GM21515 (cell line): ENCODE results near the gene EHD3.

Experiments used
- ATAC-seq: cut with Tn5 transposase; IDR thresholded peaks from one replicate; pipeline ENCODE4 v1.9.1; 2021; ENCODE audit not compliant: unreplicated experiment

EHD3 gene

GRCh38 chr2:31235504-31235902 is 1.6 kb downstream of the EHD3 start:
- no peak for ATAC-seq

GRCh38 chr2:31236433-31237205 is 2.7 kb downstream of the EHD3 start:
- ATAC-seq: no peak

- ATAC-seq: no peak
Measured at GRCh38 chr2:31237348-31238017, 3.5 kb downstream of the EHD3 start.

- ATAC-seq: no peak
Measured at GRCh38 chr2:31238126-31238905, 4.4 kb downstream of the EHD3 start.

GRCh38 chr2:31238906-31239592 is 5.1 kb downstream of the EHD3 start:
- no peak for ATAC-seq

DNA sequence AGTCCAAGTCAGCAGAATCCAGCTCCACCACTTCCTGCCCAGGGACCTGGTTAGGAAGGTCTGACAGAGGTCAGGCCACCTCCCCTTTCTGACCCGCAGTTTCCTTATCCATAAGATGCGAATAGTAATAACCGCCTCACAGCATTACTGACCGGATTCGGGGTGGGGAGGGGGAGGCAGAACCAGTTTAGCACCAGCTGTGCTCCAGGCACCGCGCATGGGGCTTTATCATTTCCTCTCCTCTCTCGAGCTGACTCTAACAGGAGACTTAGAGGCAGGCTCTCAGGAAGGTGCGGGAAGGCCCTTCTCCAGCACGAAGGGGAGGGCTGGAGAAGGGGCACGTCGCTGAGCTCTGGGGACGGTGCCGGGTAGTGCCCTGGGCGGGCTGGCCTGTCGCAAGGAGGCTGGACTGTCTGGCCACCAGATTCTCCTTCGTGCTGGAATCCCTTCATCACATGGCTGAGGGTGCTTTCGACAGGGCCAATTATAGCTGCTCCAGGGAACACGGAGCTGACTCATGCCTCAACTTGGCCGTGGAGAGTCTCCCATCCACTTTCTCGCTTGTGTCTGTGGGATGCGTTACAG is 5.7 kb downstream of the EHD3 start:
- no peak for ATAC-seq

DNA sequence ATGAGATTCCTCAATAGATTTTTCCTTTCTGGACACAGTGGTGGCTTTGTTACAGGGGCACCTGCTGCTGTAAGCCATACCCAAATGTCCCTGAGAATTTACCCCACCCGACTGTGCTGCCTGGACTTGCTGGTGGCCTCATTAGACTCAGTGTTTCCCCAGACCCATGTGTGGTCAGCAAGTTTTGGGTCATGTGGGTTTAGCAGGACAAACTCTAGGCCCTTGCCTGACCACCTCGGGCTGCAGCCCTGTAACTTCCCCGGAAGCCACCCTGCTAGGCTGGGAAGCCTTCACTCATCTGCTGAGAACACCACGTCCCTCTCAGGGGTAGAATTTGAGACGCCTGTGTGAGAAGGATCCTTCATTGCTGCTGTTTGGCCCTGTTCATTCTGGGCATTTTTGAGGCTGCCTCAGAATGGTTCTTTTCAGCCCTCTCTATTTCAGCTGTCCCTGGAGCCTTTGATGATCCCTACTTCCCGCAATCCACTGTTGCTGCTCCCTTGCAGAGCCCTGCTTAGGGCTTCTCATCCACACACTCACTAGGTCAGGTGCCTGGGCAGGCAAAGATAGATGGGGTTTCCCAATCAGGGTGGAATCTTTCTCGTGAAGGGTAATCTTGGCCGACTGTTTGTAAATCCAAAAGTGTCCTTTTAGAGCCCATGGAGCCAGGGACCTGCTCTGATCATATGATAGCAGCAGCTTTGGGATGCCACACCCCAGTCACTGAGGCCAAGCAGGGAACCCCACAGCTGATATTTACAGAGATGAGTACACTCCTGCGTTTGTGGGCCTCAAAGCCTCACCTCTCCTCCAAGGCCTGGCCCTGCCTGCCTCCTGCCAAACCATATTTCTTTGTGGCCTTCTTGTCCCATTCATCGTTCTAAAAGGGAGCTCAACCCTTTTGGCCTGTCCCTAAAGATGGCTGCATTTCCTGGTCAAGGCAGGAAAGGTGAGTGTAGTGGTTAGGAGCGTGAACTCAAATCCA is 6.7 kb downstream of the EHD3 start:
- ATAC-seq: no peak

GRCh38 chr2:31241625-31242270 is 7.8 kb downstream of the EHD3 start:
- ATAC-seq: no peak

DNA sequence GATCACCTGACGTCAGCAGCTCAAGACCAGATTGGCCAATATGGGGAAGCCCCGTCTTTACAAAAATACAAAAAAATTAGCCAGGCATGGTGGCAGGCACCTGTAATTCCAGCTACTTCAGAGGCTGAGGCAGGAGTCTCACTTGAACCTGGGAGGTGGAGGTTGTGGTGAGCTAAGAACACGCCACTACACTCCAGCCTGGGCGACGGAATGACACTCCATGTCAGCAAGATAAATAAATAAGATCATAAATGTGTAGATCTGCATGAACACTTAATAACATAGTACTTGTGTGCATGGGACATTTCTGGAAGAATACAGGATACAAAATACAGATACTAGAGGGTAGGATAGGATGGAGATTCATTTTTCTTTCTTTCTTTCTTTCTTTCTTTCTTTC is 9.1 kb downstream of the EHD3 start:
- no peak for ATAC-seq

DNA sequence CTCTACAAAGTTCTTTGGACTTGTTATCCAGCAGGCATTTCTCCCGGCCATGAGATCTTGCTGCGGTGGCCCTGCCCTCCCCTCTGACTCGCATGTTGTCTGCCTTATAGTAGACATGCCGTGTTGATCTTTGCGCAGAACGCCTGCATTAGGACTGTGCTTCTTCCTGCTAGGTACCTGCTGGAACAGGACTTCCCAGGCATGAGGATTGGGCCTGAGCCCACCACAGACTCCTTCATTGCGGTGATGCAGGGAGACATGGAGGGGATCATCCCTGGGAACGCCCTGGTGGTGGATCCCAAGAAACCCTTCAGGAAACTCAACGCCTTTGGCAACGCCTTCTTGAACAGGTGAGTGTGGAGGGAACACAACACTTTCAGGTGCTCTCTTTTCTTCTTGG is 10.1 kb downstream of the EHD3 start:
- ATAC-seq: no peak

DNA sequence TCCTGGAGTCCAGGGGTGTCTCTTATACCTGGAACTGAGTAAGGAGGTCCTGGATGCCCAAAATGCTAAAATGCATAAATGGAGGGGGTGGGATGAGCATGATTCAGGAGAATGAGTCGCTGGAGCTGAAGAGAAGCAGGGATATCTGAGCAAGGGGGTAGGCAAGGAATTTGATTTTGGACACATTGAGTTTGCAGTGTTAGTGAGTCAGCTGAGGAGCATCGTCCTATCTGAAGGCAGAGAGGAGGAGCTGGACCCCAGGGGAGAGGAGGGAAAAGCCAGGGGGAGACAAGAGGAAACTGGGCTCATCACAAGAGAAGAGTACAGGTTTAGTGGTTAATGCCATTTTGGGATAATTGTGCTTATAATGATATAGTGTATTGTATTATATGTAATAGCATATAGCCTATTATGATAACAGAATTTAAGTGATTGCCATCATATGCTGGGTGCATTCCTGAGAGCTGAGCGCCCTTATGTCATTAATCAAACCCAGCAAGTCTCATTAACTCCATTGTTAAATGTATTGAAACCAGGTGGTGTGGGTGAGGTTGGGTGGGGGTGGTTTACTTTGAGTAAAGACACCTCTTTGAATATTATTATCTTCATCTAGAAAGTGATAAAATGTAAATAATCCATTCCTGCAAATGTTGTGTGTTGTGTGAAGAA is 12.4 kb downstream of the EHD3 start:
- no peak for ATAC-seq

- ATAC-seq: no peak
Measured at GRCh38 chr2:31247711-31248110, 13.8 kb downstream of the EHD3 start.

GRCh38 chr2:31248139-31248538 is 14.2 kb downstream of the EHD3 start:
- ATAC-seq: no peak

DNA sequence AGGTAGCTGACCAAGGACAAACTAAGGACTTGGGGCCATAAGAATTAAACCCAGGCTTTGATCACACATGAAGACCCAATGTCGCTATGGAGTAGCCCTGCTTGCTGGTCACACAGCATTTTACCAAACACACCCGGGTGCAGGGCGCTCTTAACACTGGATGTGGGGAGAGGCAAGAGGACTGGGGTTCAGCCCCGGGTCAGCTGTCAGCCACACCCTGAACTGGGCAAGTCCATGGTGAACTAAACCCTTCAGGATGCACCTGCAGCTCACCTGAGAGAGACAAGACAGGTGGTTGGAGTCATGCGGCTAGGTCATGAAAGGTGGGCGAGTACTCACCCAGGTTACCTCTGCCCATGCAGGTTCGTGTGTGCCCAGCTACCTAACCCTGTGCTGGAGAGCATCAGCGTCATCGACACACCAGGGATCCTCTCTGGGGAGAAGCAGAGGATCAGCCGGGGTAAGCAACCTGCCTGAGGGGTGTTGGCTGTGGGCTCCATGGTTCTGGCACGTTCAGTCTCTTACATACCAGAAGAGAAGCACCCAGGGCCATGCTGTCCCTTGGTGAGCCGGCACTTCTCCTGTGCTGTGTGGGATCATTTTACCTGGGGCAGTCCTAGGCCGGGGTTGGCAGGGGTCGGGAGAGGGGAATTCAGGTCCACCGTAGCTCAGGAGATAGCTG is 15.2 kb downstream of the EHD3 start:
- ATAC-seq: no peak

DNA sequence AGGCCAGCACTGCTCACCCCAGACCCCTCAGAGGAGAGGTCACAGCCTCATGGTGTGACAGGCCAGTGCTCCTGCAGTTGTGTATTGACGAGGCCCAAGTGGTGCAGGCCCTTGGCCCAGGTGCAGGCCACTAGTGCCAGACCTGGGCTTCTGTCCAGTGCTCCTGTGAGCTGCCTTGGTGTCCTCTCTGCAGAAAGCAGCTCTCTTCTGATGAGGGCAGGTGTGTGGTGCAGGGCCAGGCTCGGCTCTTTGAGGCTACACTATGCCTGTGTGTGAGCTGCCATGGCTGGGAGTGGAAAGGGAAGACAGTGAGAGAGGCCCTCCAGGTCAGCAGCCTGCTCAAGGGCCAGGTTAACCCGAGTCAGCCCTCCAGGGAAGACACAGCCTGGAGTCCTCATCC is 17.1 kb downstream of the EHD3 start:
- ATAC-seq: no peak

- no peak for ATAC-seq
Measured at GRCh38 chr2:31251851-31252250, 17.9 kb downstream of the EHD3 start.

- ATAC-seq: no peak
Measured at GRCh38 chr2:31253356-31254131, 19.6 kb downstream of the EHD3 start.
